ENCODE results near the gene MRPL49. TPM values are rescaled to one million over a fixed set of nuclear protein-coding genes. Genes with fewer than 3 reads are reported as not detected.
"Not testable (repeated sequence)": the region's sequence is repeated elsewhere in the genome, so short reads cannot be mapped to it uniquely, and the experiment has no call there.

Gene MRPL49
- polyA plus RNA-seq, 6 donors from 2014 or later: 68.8 to 111 (median 102) TPM

DNA sequence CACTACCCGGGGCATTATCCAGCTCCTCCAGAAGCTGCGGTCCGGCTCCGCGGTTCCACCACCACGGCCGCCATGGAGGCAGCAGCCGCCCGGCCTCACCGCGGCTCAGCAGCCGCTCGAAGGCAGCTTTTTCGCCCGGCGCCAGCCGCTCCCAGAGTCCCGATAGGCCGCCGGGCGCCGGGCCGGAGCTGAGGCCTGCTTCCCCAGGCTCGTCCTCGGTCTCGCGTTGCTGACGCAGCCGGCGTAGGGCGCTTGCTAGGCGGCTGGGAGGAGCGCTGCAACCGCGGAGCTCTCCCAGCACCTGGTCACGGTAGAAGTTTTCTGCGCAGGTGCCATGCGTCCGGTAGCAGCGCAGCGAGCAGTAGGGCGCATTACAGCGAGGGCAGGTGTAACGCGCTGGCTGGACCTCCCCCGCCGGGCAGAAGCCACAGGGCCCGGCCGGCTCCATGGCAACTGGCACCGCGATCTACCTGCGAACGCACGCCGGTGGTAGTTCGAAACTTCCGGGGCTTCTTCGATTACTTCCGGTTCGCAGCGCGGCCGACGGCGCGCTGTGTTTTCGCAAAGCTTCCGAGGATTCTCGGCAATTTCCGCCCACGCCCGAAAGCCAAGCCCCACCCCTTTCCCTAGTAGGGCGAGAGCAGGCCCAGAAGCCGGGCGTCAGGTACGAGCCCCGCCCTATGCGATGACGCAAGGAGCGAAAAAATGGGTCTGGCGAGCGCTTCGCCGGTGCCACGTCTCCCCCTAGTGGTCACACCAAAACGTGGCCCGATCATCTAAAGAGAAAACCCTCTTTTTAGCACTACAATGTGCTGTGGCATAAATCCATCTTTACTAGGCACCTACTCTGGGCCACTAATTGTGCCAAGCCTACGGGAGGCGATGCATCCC, 4.7 kb upstream of the MRPL49 start, which contains the start of gene ZNHIT2:
Gene ZNHIT2 (minus strand): TSS at position 496 of the 891 bp plus-strand sequence. CDS start 48 bp downstream, at position 448.
- Mint-ChIP-seq H3K27me3 (no peaks in the 10 kb centered on the region), H3K4me3 (peak within 1 kb of the TSS; percentile 82 to 96 (median 91)), H3K27ac (peak within 1 kb of the TSS; percentile 95 to 100 (median 97)), H3K9me3 (no peaks in the 10 kb centered on the region), H3K36me3 (peaks cover 11 to 19% of the 10 kb centered on the region in 2 donors), H3K4me1 (peaks cover 38 to 81% (median 57%) of the 10 kb centered on the region in 3 donors)
- peak; percentile 100 for DNase-seq
- ATAC-seq (ENCODE audit: low read depth in 2 of 2): peak; percentile 60 to 68

DNA sequence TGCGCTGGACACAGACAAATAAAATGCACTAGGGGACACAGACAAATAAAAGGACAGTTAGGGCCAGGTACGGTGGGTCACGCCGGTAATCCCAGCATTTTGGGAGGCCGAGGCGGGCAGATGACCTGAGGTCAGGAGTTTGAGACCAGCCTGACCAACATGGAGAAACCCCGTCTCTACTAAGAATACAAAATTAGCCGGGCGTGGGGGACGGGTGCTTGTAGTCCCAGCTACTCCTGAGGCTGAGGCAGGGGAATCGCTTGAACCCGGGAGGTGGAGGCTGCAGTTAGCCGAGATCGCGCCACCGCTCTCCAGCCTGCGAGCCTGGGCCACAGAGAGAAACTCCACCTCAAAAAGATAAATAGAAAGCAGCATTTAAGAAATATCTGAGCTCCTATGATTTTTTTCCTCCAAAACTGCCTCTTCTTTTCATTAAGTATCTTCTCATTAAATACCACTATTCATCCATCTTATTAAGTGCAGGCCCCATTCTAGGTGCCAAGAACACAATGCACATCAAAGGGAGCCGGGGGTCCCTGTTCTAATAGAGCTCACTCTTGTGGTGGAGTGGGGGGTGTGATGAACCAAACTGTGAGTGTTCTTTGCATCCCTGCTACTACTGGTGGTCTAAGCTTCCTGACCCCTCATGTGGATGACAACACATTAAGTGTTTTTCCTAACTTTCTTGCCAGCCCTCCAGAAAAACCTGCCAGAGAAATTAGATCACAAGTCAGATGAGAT, 3.9 kb upstream of the MRPL49 start:
- Mint-ChIP-seq H3K36me3 (peaks cover 11 to 19% of the 10 kb centered on the region in 2 donors), H3K27me3 (no peaks in the 10 kb centered on the region), H3K9me3 (no peaks in the 10 kb centered on the region), H3K4me3 (peak overlapping the region; percentile 82 to 96 (median 91)), H3K4me1 (peaks cover 34 to 83% (median 60%) of the 10 kb centered on the region in 3 donors), H3K27ac (peak overlapping the region; percentile 95 to 100 (median 97))
- ATAC-seq (ENCODE audit: low read depth in 2 of 2): no peak
- no peak for DNase-seq

DNA sequence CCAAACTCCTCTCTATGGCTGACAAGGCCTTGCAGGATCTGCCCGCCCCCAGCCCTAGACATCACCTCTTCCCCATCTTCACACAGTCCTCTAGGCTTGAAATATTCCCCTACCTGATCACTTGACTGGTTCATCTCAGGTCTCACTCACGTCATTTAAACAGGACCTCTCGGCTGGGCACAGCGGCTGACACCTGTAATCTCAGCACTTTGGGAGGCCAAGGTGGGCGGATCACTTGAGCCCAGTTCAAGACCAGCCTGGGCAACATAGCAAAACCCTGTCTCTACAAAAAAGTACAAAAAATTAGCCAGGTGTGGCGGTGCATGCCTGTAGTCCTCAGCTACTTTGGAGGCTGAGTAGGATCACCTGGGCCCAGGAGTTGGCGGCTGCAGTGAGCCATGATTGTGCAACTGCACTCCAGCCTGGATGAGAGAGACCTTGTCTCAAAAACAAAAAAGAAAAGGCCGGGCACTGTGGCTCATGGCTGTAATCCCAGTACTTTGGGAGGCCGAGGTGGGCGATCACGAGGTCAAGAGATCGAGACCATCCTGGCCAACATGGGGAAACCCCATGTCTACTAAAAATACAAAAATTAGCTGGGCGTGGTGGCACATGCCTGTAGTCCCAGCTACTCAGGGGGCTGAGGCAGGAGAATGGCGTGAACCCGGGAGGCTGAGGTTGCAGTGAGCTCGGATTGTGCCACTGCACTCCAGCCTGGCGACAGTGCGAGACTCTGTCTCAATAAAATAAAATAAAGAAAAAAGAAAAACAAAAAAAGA, 3.0 kb upstream of the MRPL49 start:
- not testable (repeated sequence) for H3K9me3 Mint-ChIP-seq; H3K27me3 Mint-ChIP-seq; ATAC-seq (ENCODE audit: low read depth in 2 of 2); DNase-seq
- Mint-ChIP-seq H3K4me1 (peaks cover 32 to 79% (median 57%) of the 10 kb centered on the region in 3 donors), H3K36me3 (peaks cover 11 to 19% of the 10 kb centered on the region in 2 donors), H3K27ac (peak overlapping the region in 4 of 6 donors; percentile 87 to 100 (median 94)), H3K4me3 (peak overlapping the region in 5 of 8 donors; percentile 15 to 93 (median 63))

DNA sequence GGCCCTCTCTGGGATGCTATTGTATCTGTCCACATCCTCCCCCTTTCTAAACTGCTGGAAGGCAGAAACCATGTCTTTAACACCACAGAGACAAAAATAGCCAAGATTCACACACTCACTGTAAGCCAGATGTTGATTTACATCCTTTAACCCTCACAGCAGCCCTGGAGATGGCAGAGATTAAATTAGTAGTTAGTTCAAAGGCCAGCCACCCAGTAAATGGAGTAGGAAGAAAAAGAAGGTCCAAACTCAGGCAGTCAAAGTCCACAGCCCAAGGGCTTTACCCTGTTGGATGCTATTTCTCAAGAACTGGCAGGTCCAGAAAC, 2.5 kb upstream of the MRPL49 start:
- ATAC-seq (ENCODE audit: low read depth in 2 of 2): no peak
- Mint-ChIP-seq H3K4me1 (peaks cover 32 to 82% (median 57%) of the 10 kb centered on the region in 3 donors), H3K36me3 (peaks cover 11 to 19% of the 10 kb centered on the region in 2 donors), H3K4me3 (peak overlapping the region in 4 of 8 donors; percentile 51 to 100 (median 78)), H3K27me3 (no peaks in the 10 kb centered on the region), H3K9me3 (no peaks in the 10 kb centered on the region), H3K27ac (peak overlapping the region in 5 of 6 donors; percentile 42 to 100 (median 88))
- no peak for DNase-seq

DNA sequence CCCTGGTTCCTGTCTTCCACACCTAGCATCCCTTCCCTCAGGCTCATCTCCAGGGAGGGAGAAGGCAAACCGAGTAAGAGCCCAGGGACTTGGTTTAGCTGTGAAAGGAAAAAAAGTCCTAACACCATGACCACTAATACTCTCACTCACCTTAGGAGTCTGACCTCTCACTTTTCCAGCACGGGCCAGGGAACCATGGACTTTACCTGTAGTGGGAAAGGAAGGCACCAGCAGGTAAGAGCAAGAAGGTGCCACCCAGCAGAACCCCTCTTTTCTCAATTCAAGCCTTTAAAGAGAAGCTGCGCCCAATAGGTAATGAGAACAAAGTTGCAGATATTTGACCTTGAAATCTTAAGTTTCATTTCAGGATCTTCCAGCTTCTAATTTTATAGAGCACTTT, 1.3 kb upstream of the MRPL49 start:
- H3K36me3 Mint-ChIP-seq: peaks cover 11 to 19% of the 10 kb centered on the region in 2 donors
- H3K27ac Mint-ChIP-seq: peak overlapping the region; percentile 98 to 100 (median 99)
- no peaks in the 10 kb centered on the region for H3K9me3 Mint-ChIP-seq
- ATAC-seq (ENCODE audit: low read depth in 2 of 2): no peak
- DNase-seq: no peak
- no peaks in the 10 kb centered on the region for H3K27me3 Mint-ChIP-seq
- peak overlapping the region; percentile 93 to 100 (median 100) for H3K4me3 Mint-ChIP-seq
- peaks cover 32 to 76% (median 57%) of the 10 kb centered on the region in 3 donors for H3K4me1 Mint-ChIP-seq

DNA sequence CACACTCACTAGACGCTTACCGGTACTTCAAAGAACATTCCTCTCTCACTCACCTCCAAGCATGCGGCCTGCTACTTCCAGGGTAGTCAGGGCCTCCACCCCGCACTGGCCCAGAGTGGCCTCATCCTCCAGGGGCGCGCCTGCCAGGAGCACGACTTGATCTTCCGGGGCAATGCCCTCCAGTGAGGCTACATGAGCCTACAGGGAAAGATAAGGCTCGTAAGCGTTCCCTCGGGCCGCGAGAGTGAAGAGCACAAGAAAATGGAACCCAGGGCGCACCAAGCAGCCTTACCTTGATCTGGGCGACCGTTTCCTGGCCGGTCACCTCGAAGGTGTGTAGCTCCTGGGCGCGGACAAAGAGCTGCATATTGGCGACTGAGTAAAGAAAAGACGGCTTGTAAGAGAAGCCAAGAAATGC, 665 bp upstream of the MRPL49 start:
- no peak for DNase-seq
- Mint-ChIP-seq H3K36me3 (peaks cover 11 to 19% of the 10 kb centered on the region in 2 donors), H3K27ac (peak overlapping the region; percentile 98 to 100 (median 99)), H3K4me3 (peak overlapping the region; percentile 93 to 100 (median 100)), H3K4me1 (peaks cover 32 to 73% (median 59%) of the 10 kb centered on the region in 3 donors), H3K27me3 (no peaks in the 10 kb centered on the region), H3K9me3 (no peaks in the 10 kb centered on the region)
- no peak for ATAC-seq (ENCODE audit: low read depth in 2 of 2)

DNA sequence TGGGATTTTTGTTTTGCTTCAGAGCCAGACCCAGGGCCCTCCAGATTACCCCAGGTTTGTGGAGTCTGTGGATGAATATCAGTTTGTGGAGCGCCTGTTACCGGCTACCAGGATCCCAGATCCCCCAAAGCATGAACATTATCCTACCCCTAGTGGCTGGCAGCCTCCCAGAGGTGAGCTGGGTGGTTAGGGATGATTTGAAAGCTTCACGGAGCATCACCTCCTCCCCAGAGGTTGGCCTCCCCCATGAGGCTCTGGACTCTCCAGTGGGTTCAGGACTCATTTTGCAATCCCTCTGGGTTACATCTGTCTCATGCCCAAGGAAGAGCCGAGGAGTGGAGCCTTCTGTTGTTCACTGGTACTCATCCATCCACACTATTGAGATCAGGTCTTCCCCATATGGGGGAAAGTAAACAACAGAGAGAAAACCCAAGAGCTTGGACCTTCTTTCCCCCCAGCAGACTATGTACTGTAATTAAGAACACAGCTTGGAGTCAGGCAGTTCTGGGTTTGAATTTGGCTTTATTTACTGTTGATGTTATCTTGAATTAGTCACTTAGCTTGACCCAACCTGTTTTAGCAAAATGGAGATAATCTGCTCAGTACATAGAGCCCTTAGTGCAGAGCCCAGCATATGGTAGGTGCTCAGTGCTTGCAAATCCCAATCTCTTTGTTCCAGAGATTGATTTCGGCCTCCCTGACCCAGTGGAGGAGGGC, 2.5 kb downstream of the MRPL49 start:
- Mint-ChIP-seq H3K36me3 (peaks cover 5 to 12% of the 10 kb centered on the region in 2 donors), H3K4me3 (peak overlapping the region in 5 of 8 donors; percentile 22 to 79 (median 53)), H3K27me3 (no peaks in the 10 kb centered on the region), H3K9me3 (no peaks in the 10 kb centered on the region), H3K27ac (peak overlapping the region in 3 of 6 donors; percentile 9 to 56 (median 50)), H3K4me1 (peaks cover 22 to 59% (median 52%) of the 10 kb centered on the region in 3 donors)
- ATAC-seq (ENCODE audit: low read depth in 2 of 2) (no peak), DNase-seq (no peak)

DNA sequence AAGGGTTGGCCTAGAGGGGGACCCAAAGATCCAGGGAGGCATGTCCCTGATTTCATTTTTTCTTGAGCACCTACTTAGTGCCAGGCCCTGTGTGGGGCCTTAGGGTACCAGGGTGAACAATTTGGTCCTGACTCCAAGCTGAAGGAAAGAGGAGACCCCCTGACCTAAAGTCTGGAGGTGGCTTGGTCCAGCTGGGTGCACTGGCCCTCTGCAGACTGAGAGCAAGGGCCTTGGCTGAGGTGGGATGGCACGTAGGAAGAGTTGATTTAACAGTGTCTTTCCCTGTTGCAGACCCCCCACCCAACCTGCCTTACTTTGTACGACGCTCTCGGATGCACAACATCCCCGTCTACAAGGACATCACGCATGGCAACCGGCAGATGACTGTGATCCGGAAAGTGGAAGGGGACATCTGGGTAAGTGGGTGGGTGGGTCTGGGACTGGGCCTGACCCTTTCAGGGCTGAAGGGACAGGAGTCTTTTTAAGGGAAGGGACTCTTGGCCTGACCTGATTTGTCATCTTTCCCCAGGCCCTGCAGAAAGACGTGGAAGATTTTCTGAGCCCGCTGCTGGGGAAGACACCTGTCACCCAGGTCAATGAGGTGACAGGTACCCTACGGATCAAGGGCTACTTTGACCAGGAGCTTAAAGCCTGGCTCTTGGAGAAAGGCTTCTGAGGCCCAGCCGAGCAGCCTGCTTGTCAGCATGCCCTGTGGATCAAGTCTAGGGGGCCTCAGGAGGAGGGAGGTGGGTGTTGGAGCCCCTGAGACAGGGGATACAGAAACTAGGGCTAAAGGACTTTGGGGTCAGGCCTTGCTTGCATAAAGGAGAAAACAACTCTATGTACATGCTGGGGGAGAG, 3.3 kb downstream of the MRPL49 start:
- Mint-ChIP-seq H3K4me3 (peak overlapping the region in 2 of 8 donors; percentile 51 to 79), H3K9me3 (no peaks in the 10 kb centered on the region), H3K36me3 (peaks cover 5 to 12% of the 10 kb centered on the region in 2 donors), H3K4me1 (peaks cover 29 to 59% (median 52%) of the 10 kb centered on the region in 3 donors), H3K27ac (peak overlapping the region in 3 of 6 donors; percentile 24 to 51 (median 26)), H3K27me3 (no peaks in the 10 kb centered on the region)
- ATAC-seq (ENCODE audit: low read depth in 2 of 2) (no peak), DNase-seq (no peak)

DNA sequence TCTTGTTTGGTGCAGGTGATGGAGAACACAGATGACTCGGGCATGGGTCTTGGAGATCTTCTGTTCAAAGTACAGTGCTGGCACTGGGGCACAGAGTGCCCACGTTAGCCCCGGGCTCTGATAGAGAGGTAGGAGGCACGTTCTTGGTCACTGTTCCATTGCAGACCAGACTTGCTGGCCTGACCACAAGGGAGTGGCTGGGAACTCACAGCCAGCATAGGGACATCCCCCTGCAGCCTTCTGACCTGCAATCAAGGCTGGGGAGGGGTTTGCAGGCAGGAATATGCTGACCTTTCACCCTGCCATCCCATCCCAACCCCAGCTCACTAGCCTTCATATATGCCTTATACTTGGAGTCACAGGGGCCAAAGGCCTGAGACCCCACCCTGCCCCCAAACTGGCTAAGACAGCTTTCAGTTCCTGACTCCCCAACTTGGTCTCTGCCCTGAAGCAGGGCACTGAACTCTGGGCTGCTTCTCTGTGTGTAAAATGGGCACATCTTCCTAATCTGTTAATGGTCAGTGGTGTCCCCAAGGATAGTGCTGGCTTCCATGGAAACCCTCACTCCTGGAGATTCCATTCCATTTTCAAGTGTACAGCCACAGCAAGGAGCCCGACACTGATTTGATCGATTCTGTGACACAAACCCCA, 4.6 kb downstream of the MRPL49 start:
- H3K4me1 Mint-ChIP-seq: peaks cover 33 to 59% (median 54%) of the 10 kb centered on the region in 3 donors
- ATAC-seq (ENCODE audit: low read depth in 2 of 2) (no peak), DNase-seq (no peak)
- peaks cover 0 to 5% of the 10 kb centered on the region in 2 donors for H3K36me3 Mint-ChIP-seq
- peak overlapping the region in 2 of 8 donors; percentile 25 to 47 for H3K4me3 Mint-ChIP-seq
- H3K9me3 Mint-ChIP-seq: no peaks in the 10 kb centered on the region
- peak overlapping the region in 1 of 6 donors; percentile 95 for H3K27ac Mint-ChIP-seq
- H3K27me3 Mint-ChIP-seq: no peaks in the 10 kb centered on the region

DNA sequence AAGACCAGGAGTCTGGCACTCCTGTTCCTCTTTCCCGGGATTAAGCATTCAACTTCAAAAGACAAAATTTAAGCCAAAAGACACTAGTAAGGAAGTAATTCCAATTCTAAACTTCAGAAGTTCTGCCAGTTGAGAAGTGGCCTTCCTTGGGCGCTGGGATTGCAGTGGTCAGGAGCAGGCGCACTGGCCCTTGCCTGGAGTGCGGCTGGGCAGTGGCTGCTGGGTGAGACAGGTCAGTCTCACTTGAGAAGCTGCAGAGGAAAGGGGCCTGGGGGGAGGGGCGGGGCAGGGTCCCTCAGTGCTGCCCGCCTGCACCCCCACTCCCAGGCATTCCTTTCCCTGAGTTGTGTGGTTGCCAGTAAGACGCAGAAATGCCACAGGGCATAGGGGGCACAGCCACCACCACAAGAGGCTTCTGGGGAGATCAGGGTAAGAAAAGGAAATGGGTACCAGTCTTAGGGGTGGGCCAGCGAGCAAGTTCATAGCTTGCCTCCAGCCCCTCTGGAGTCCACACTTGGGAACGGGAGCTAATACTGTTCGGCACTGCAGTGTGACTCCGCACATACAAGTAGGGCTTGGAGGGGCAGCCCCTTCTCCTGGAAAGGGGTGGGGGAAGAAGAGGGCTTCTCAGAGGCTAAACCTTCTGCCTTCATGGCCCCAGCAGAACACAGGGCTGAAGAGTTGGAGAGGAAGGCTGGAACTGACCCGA, 5.5 kb downstream of the MRPL49 start:
- DNase-seq: no peak

More for the DNA sequence above, 5.5 kb downstream of the MRPL49 start:
- H3K4me1 Mint-ChIP-seq: peaks cover 34 to 59% (median 54%) of the 10 kb centered on the region in 3 donors
- H3K36me3 Mint-ChIP-seq: peaks cover 1 to 8% of the 10 kb centered on the region in 2 donors
- H3K27ac Mint-ChIP-seq: no peak overlapping the region
- ATAC-seq (ENCODE audit: low read depth in 2 of 2): no peak
- H3K27me3 Mint-ChIP-seq: no peaks in the 10 kb centered on the region
- peak overlapping the region in 1 of 8 donors; percentile 21 for H3K4me3 Mint-ChIP-seq
- no peaks in the 10 kb centered on the region for H3K9me3 Mint-ChIP-seq
